NCI-H524 (cell line): ENCODE results near the gene ADAM17.
"Not testable (repeated sequence)": the region's sequence is repeated elsewhere in the genome, so short reads cannot be mapped to it uniquely, and the experiment has no call there.

Experiments
- DNase-seq, 2 experiments: peaks; one replicate each; lab custom pipeline; 2025; lab: John Stamatoyannopoulos, UW

ADAM17 gene

DNA sequence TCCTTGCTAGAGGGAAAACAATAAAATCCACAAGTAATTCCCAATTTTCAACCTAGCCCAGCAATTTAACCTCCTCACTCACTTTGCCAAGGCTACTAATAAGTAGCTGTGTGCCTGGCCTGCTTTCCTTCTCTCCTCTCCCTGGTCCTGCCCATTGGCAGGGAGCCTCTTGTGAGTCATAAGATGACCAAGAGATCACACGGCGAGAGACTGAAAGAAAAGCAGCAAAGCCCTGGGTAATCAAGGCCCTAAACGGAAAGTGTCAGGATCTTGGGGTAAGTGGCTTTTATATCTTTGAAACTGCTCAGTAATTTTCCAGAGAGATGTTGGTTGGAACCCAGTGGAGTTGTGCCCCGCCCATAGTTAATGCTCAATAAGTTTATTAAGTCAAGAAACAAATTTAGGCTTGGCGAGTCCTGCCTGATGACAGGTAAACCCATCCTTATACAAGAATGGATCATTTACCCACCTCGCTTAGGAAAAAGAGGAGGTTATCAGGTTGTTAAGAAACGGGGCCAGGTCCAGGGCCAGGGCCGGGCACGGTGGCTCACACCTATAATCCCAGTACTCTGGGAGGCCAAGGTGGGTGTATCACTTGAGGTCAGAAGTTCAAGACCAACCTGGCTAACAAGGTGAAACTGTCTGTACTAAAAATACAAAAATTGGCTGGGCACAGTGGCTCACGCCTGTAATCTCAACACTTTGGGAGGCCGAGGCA lies 10.0 kb upstream of the ADAM17 start:
- no peak for DNase-seq

DNA sequence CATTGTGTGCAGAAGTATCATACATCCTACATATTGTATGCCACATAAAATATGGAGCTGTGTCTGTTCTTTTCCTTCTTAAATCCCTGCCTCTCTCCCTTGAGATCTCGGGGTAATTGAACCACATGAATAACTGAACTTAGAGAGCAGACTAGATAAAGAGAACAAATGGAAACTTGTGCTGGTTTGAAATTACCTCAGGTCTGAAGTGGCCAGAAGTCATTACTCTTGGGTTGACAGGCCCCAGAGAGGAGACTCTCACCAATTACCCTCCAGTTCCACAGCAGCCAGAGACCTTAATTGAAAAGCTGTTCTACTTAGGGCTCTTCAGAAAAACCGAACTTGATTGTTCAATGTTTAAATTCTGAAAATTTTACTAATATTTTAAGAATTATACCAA lies 5.0 kb upstream of the ADAM17 start:
- no peak for DNase-seq

DNA sequence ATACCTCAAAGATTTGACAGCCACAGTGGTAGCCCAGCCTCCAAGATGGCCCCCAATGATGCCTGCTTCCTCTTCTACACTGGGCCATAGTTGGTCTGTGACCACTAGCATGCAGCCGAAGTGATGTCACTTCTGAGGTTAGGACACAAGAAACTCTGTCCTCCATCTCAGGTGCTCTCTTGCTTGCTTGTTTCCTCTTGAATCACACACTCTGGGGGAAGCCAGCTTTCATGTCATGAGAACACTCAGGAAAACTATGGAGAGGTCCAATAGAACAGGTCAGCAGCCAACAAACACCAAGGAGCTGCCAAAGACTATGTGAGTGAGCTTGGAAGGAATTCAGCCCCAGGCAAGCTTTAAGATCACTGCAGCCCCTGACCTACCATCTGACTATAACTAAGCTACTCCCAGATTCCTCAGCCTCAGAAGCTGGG lies 3.3 kb upstream of the ADAM17 start:
- no peak for DNase-seq

DNA sequence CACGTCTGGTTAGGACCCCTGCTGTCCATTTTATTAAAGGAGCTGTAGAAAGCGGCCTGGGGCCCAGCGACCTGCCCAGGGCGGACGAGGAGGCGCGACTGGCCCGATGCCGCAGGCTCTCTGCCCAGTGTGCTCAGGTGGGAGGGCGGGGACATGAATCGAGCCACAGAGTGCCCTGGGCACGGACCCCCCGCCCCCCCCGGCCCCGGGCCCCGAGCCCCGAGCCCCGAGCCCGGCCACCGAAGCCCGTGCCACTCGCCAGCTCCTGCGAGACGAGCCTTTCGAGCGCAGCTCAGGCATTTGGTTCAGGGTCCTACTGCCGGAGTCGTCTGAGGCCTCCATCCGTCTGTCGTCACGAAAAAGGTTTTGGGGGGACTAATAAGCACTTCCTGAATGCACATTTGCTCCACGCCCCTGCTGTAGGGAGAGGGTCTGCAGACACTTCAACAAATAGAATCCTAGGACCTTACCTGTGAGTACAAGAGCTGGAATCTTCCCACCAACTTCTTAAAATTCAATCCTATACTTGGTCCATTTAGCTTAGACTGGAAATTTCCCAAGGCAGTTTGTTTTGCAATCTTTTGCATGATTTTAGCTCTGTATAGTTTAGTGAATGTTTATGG lies 602 bp upstream of the ADAM17 start:
- no peak for DNase-seq

DNA sequence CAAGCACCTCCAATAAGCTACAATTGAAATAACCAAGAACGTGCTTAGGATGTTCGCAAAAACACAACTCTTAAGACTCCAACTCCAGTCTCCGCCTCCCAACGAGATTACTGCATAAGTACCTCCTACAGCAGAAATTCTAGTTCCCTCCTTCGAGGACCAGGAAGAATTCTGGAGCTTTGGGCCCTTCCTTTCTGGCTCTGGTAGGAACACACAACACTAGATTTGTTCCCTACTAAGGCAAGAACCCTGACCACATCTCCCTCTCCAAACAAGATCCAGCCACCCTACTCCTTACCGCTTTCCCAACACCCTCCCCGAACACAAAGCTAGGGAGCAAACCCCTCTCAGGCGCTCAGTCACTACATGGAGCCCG lies 721 bp downstream of the ADAM17 start:
- peak; percentile 62 to 69 for DNase-seq

DNA sequence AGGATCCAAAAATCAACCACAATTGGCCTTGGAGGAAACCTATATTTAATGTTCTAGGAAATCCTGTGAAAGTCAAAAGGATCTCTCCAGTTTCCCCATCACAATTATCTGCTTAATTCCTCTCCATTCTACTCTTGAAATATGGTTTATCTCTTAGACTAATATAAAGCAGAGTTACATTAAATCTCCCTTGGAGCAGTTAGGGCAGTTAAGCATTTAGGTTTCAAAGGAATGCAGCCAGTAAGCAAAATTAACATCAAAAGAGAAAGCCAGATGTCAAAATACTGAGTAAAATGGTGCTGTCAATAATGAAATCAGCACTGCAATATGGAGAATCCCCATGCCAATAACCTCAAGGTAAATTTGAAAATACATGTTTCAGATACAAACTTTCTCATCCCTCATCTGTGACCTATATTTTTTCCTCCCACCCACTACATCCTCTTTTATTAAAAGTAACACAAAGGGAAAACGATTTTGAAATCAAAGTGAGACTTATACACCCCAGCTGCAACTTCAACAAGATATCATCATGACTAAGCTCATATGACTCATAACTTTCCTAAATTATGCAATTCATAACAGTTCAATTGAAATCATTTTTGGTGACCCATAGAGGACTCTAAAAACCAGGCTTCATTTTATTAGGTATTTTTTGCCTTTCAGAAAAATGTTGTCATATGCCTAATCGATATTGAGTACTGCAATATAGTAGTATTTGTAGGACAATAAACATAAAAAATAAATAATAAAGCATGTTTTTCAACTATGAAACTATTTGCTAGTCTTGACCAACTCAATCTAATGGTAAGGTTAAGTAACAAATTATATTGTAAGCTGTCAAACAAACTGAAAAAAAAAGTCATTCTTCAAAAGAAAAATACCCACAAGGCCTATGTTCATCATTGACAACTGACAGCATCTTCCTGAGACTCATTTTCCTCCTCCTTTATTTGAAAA lies 3.1 kb downstream of the ADAM17 start:
- no peak for DNase-seq

DNA sequence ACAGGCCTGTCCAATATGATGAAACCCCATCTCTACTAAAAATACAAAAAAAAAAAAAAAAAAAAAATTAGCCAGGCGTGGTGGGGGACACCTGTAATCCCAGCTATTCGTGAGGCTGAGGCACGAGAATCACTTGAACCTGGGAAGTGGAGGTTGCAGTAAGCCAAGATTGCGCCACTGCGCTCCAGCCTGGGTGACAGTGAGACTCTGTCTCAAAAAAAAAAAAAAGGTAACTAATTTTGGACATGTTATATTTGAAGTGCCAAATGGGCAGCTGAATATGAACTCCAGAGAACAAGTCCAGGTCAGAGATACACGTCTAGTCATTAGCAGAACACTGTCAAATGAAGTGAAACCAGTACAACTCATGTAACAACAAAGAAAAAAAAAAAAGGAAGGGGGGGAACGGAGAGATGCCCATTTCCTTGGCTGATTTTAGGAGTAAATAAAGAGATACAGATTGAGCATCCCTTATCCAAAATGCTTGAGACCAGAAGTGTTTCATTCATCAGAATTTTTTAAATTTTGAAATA lies 4.7 kb downstream of the ADAM17 start:
- DNase-seq = not testable (repeated sequence)

DNA sequence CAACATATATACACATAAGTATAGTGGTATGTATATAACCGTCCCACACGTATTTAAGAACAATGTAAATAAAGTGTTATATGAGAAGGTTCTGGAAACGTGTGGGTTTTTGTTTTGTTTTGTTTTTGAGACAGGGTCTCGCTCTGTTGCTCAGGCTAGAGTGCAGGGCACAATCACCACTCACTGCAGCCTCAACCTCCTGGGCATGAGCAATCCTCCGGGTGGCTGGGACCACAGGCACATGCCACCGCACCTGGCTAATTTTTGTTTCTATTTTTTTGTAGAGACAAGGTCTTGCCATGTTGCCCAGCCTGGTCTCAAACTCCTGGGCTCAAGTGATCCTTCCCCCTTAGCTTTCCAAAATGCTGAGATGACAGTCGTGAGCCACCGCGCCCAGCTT lies 6.2 kb downstream of the ADAM17 start:
- no peak for DNase-seq

DNA sequence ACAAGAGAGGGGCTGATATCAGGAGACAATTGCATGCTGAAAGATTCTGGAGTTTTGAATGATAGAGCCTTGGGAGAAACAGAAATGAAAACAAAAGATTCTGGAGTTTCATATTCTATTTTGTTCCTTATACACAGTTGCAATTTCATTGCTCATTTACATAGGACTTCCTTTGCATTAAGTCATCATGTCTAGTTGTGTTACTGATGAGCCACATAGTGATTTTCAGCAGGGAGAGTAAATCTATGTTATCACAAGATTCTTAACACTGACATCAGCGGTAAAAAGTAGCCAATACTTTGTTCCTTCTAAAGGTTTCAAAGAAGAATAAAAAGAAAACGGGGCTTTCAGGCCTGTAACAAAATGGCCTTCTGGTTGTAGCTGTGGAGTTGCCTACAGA lies 7.1 kb downstream of the ADAM17 start:
- no peak for DNase-seq

DNA sequence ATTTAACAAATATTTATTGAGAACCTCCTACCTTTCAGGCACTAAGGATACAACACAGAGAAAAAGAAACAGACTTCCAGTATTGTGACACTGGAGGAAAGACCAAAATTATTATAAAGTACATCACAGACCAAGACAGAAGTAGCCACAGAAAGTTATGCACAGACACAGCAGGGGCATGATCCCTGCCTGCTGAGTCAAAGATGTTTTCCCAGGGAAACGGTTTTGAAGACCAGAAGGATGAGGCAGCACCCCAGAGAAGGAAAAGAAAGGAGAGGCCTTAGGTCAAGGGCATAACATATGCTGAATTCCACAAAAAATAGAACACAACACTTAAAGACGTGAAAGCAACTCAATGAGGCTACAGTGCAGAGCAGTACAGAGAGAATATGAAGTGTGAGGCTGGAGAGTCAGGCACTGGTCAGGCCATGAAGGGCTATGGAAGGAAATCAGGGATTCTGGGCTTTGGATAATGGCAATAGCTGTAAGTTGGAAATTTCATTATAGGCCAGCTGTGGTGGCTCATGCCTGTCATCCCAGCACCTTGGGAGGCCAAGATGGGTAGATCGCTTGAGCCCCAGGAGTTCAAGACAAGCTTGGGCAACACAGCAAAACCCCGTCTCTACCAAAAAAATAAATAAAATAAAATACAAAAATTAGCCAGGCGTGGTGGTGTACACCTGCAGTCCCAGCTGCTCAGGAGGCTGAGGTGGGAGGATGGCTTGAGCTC lies 8.2 kb downstream of the ADAM17 start:
- no peak for DNase-seq

DNA sequence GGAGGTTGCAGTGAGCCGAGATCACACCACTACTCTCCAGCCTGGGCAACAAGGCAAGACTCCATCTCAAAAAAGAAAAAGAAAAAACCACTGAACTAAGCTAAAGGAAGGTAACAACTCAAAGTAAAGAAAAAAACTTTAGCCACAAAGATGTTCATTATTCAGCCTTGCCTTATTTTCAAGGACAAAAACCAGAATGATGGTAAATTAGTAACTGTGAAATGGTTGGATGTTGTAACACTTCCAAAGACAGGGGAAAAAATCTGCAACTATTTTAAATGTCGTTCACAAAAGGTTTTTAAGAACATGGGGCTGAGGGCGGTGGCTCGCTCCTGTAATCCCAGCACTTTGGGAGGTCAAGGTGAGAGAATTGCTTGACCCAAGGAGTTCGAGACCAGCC lies 10.1 kb downstream of the ADAM17 start:
- no peak for DNase-seq

DNA sequence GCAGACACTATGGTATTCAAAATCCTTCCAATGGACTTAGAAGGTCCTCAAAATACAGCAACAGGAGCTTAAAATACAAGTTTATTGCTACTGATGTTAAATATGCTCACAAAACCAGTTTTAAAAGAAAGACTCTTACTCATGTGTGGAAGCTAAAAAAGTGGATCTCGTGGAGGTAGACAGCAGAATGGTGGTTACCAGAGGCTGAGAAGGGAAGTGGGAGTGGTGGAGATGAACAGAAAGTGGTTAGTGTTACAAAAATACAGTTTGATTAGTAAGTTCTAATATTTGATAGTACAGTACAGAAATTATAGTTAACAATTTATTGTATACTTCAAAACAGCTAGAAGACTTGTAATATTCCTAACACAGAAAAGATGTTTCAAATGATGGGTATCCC lies 12.1 kb downstream of the ADAM17 start:
- DNase-seq = no peak

DNA sequence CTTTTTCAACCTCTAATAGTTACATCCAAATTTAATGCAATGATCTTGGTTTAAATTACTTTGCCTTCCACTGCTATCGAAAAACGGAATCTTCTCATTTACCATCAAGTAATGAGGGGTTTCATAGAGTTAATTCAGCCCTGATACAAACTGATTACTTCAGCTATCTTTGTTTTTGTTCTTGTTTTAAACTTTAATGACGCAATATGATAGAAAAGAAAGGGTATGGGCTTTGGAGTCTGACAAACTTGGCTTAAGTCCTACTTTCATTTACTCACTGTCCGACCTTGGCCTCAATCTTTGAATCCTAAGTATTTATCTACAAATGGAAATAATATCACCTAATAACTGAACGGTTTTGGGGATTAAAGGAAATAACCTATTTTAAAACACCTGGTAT lies 16.1 kb downstream of the ADAM17 start:
- DNase-seq = no peak

DNA sequence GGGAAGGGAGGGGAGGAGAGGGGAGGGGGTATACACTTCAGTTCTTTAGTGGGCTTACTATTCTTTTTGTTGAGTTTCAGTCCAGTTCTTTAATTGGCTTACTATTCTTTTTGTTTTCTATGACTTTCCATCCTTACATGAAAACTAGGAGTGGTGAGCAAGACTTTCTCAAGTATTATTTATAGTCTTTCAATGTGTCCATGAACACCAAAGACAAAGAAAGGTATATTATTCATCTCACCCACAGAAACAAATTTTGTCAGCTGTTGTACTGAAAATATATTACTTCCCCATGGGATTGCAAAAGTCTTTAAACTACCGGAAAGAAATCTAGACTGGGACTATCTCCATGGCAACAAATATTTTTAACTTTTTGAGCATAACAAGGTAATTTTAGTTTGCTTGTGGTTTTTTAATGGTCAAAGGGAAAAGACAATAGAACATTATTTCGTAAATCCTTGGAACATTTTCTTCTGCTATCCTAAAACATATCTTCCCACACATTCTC lies 17.6 kb downstream of the ADAM17 start:
- no peak for DNase-seq

DNA sequence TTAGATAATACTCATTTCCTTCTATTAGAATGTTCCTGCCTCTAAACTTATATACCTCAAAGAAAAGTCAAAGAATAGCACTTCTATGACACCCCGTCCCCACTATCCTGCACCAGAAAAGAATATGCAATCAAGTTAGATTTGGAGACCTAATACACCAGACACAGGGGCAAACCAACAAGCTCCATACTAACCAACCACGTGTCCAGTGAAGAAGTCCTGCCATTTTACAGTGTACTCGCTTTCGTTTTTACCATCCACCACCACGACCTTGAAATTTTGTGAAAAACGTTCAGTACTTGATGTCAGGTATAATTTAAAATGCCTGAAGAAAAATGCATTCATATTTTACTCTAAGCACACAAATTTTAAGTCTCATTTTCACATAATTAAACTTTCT lies 19.1 kb downstream of the ADAM17 start:
- DNase-seq = no peak

DNA sequence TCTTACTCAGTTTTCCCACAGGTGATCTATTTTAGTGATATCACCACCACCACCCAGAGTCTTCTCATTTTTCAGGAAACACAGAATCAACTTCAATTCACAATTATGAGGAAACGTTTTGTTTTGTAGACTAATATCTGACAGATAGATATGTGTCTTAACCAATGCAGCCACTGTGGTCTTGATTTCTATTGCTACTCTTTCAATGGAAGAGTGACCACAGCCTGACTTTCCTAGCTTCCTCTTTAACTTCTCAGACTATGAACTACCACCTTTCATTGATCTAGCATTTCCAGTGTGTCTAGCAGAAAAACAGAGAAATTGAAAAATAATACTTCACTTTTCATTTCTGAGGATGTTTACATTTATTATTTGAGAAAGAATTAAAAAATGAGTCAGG lies 20.5 kb downstream of the ADAM17 start:
- DNase-seq = no peak

DNA sequence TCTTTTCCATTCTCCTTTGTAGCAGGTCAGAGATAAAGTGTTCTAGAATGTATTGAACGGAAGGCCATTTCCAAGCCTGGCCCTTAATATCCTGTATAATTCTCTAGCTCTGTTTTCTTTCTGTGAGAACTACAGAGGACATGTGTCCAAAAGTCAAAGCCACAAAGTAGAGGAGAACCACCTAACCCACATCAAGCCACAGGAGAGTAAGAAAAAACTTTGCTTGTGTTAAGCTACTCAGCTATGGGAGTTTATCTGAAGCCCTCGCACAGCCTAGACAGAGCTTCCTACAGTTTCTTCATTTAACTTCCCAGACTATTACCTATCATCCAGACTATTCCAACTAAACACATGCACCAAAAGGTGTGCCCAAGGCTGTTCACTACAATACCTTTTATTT lies 22.0 kb downstream of the ADAM17 start:
- DNase-seq = no peak

DNA sequence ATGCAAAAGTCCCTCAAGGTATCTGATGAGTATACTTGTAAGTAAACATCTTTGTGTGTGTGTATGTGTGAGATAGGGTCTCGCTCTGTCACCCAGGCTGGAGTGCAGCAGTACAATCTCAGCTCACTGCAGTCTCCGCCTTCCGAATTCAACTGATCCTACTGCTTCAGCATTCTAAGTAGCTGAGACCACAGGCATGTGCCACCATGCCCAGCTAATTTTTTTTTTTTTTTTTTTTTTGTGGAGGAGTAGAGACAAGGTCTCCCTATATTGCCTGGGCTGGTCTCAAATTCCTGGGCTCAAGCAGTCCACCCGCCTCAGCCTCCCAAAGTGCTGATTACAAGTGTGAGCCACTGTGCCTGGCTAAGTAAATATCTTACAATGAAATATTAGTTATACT lies 23.2 kb downstream of the ADAM17 start:
- DNase-seq = no peak

DNA sequence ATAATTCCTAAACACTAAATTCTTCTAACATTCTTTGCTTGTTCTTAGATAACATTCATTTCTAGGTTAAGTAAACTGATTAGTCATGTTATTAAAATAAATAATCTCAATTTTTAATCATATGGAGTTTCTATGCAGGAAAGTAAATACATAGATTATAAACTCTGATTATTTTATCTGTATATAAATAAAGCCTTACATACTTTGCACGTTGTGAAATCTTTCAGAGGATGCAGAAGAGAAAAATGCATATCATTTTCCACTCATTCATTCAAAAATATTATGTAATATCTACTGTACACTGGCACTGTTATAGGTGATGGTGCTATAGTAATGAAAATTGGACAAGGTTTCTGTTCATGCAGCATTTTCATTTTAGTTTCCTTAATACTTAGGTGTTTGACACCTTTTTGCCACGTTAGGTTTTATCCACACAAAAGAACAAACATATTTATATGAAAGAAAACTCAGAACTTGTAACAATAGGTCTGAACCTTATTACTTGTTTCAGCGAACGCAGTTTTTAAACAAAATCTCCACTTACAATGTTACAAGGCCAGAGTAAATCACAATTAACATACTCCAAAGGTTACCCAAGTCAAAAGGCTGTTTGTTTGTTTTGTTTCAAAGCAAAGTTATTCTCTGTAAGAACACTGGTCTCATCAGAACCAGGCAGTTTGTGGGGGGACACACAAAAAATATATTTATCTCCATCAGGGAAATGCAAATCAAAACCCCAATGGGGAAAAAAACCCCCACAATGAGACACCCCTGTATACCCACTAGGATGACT lies 27.4 kb downstream of the ADAM17 start:
- no peak for DNase-seq

DNA sequence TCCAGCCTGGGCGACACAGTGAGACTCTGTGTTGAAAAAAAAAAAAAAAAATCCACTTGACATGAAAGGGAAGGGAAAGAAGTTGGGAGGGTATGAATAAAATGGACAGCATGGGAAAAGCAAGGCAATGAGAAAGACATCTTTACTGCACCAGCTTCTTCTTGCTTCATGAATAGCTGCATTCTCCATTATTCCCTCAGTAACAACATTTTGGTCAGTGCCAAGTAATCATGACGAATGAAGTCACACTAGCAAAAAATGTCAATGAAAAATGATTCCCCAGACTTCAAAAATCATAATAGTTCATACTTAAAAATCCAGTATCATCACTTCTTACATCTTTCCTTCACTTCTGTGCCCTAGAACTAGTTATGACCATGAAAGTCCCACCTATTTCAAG lies 30.4 kb downstream of the ADAM17 start:
- no peak for DNase-seq

DNA sequence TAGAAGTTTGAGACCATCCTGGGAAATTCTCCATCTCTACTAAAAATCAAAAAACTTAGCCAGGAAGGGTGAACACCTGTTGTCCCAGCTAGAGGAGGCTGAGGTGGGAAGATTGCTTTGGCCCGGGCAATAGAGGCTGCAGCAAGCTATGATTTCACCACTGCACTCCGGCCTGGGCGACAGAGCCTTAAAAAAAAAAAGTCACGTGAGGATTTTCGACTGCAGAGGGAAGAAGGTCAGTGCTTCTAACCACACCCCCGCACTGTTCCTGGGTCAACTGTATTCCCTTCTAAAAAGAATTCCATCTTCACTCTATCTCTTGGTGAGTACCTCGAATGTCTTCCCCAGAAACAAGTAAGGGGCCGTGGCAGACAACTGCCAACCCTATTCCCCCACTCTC lies 31.3 kb downstream of the ADAM17 start:
- DNase-seq = no peak
